HCT116 (cell line): ENCODE results near the gene ADRA2A. TPM values are rescaled to one million over a fixed set of nuclear protein-coding genes. Genes with fewer than 3 reads are reported as not detected.

Experiments
- ATAC-seq: fragments of 200-7000 bp; cut with Tn5 transposase; 2 replicates; pipeline ENCODE4 v1.9.1; 2020; ENCODE audit warnings: mild to moderate bottlenecking, moderate library complexity
- BruUV-seq: library from RNA; stranded (reverse); fragments of 400-500 nt; replicated peaks from 2 replicates; lab custom pipeline; 2021; lab: Mats Ljungman, UMichigan
- CTCF ChIA-PET: fragments of 300-600 bp; sonication (Branson Sonifier 250); formaldehyde crosslinking; loops from one replicate; lab custom pipeline; 2021; ENCODE audit warnings: antibody characterized with exemption; lab: Charles Lee
- POLR2A ChIA-PET: fragments of 300-600, 350-600 bp; sonication (Branson Sonifier 250); formaldehyde crosslinking; loops from one replicate; lab custom pipeline; 2021; ENCODE audit warnings: antibody characterized with exemption; lab: Charles Lee
- RAD21 ChIA-PET, 2 experiments: fragments of 300-600 bp; sonication (Branson Sonifier 250); formaldehyde crosslinking; loops; one replicate each; lab custom pipeline; 2023; ENCODE audit warnings: low total read pairs in 2 of 2; ENCODE audit not compliant: uncharacterized antibody in 2 of 2, unreplicated experiment in 2 of 2, low non-redundant PET in 1 of 2; lab: Charles Lee
- DNase-seq: peaks from one replicate; pipeline ENCODE4 v3.0.0-alpha.2; 2010; ENCODE audit warnings: low read depth, low spot score
- H2AFZ ChIP-seq: fragments of 200-600 bp; shearing (Covaris generic), sonication (generic); 2 replicates; pipeline ENCODE4 v1.6.1; 2017; ENCODE audit warnings: low read depth, mixed run types, mixed read lengths, antibody characterized with exemption, low read length; ENCODE audit not compliant: poor library complexity, severe bottlenecking
- H3K27ac ChIP-seq: 2 replicates; pipeline ENCODE4 v1.5.1; 2012; ENCODE audit warnings: low read depth, low read length
- H3K27me3 ChIP-seq: fragments of 200-600 bp; sonication (generic); 2 replicates; pipeline ENCODE4 v1.6.1; 2016; ENCODE audit warnings: mixed run types, low read length, mixed read lengths; ENCODE audit not compliant: insufficient read depth
- H3K36me3 ChIP-seq, 2 experiments: fragments of 200-500 bp in 1 of 2; fragments of 200-600 bp in 1 of 2; sonication (Bioruptor generic) in 1 of 2; sonication (generic) in 1 of 2; 2 replicates each; pipeline versions ENCODE4 v1.5.1 to v1.6.1; 2014 to 2016; ENCODE audit warnings: low read length in 2 of 2, inconsistent platforms in 1 of 2, mixed read lengths in 1 of 2, mixed run types in 1 of 2; ENCODE audit not compliant: insufficient read depth in 2 of 2, control insufficient read depth in 1 of 2
- H3K4me1 ChIP-seq, 2 experiments: fragments of 200-600 bp in 1 of 2; sonication (generic) in 1 of 2; 2 replicates each; pipeline versions ENCODE4 v1.5.1 to v1.6.1; 2012 to 2017; ENCODE audit warnings: low read length in 2 of 2, inconsistent platforms in 1 of 2, mild to moderate bottlenecking in 1 of 2, mixed read lengths in 1 of 2, mixed run types in 1 of 2, moderate library complexity in 1 of 2; ENCODE audit not compliant: insufficient read depth in 2 of 2, control insufficient read depth in 1 of 2
- H3K4me2 ChIP-seq: fragments of 200-600 bp; sonication (generic); 2 replicates; pipeline ENCODE4 v1.6.1; 2017; ENCODE audit warnings: mixed run types, low read length, mixed read lengths
- H3K4me3 ChIP-seq, 2 experiments: fragments of 200-600 bp in 1 of 2; sonication (generic) in 1 of 2; replicated peaks in 1 of 2; 2 replicates each; pipeline ENCODE4 v1.5.1; 2011 to 2016; ENCODE audit warnings: low read length in 2 of 2, control low read depth in 1 of 2, low read depth in 1 of 2, mild to moderate bottlenecking in 1 of 2, mixed read lengths in 1 of 2, mixed run types in 1 of 2
- H3K79me2 ChIP-seq: fragments of 200-600 bp; sonication (generic); 2 replicates; pipeline ENCODE4 v1.6.1; 2017; ENCODE audit warnings: mild to moderate bottlenecking, mixed run types, low read length, moderate library complexity, mixed read lengths; ENCODE audit not compliant: insufficient read depth
- H3K9ac ChIP-seq: fragments of 200-600 bp; sonication (generic); 2 replicates; pipeline ENCODE4 v1.6.1; 2016; ENCODE audit warnings: low read length, mixed read lengths
- H3K9me2 ChIP-seq: fragments of 200-600 bp; sonication (generic), shearing (Covaris generic); 2 replicates; pipeline ENCODE4 v1.6.1; 2017; ENCODE audit warnings: mixed run types, mild to moderate bottlenecking, moderate library complexity; ENCODE audit not compliant: insufficient read depth
- H3K9me3 ChIP-seq, 2 experiments: fragments of 200-500 bp in 1 of 2; fragments of 200-600 bp in 1 of 2; sonication (Bioruptor generic) in 1 of 2; sonication (generic) in 1 of 2; 2 replicates each; pipeline ENCODE4 v1.6.1; 2014 to 2017; ENCODE audit warnings: low read length in 2 of 2, mixed read lengths in 2 of 2, inconsistent platforms in 1 of 2, low read depth in 1 of 2, mild to moderate bottlenecking in 1 of 2, mixed run types in 1 of 2, moderate library complexity in 1 of 2; ENCODE audit not compliant: control insufficient read depth in 1 of 2, insufficient read depth in 1 of 2
- H4K20me1 ChIP-seq: fragments of 200-600 bp; sonication (generic), shearing (Covaris generic); 2 replicates; pipeline ENCODE4 v1.6.1; 2017; ENCODE audit warnings: mixed run types, mild to moderate bottlenecking, moderate library complexity; ENCODE audit not compliant: insufficient read depth
- ATF3 ChIP-seq: IDR thresholded peaks from 2 replicates; pipeline ENCODE4 v1.6.1; 2012
- CBX3 ChIP-seq: IDR thresholded peaks from 2 replicates; pipeline ENCODE4 v1.6.1; 2012; ENCODE audit warnings: low read depth
- CEBPB ChIP-seq: IDR thresholded peaks from 2 replicates; pipeline ENCODE4 v1.6.1; 2012; ENCODE audit warnings: low read depth
- EGR1 ChIP-seq: IDR thresholded peaks from 2 replicates; pipeline ENCODE4 v1.6.1; 2012; ENCODE audit warnings: low read depth
- ELF1 ChIP-seq: IDR thresholded peaks from 2 replicates; pipeline ENCODE4 v1.6.1; 2012; ENCODE audit warnings: low read depth, borderline replicate concordance
- EZH2phosphoT487 ChIP-seq: fragments of 200-600 bp; IDR thresholded peaks from 2 replicates; pipeline ENCODE4 v1.6.1; 2018; ENCODE audit warnings: antibody characterized with exemption, borderline replicate concordance
- JUND ChIP-seq: IDR thresholded peaks from 2 replicates; pipeline ENCODE4 v1.6.1; 2012
- POLR2A ChIP-seq: IDR thresholded peaks from 2 replicates; pipeline ENCODE4 v1.7.0; 2011; ENCODE audit warnings: borderline replicate concordance; ENCODE audit not compliant: insufficient read depth, insufficient read length; ENCODE audit errors: extremely low read depth
- POLR2AphosphoS5 ChIP-seq: IDR thresholded peaks from 2 replicates; pipeline ENCODE4 v1.6.1; 2011; ENCODE audit warnings: mild to moderate bottlenecking, low read depth, low read length, moderate library complexity
- RAD21 ChIP-seq: IDR thresholded peaks from 2 replicates; pipeline ENCODE4 v1.6.1; 2012; ENCODE audit warnings: low read depth, mild to moderate bottlenecking
- REST ChIP-seq: IDR thresholded peaks from 2 replicates; pipeline ENCODE4 v1.6.1; 2012; ENCODE audit warnings: low read depth
- TCF7L2 ChIP-seq: IDR thresholded peaks from 2 replicates; pipeline ENCODE4 v1.7.0; 2011; ENCODE audit warnings: borderline replicate concordance, inconsistent platforms; ENCODE audit not compliant: insufficient read depth, insufficient read length; ENCODE audit errors: extremely low read depth
- YY1 ChIP-seq: IDR thresholded peaks from 2 replicates; pipeline ENCODE4 v1.6.1; 2011; ENCODE audit warnings: low read length, low read depth, moderate library complexity, mild to moderate bottlenecking; ENCODE audit not compliant: insufficient replicate concordance; ENCODE audit errors: extremely low read depth
- ZBTB33 ChIP-seq: IDR thresholded peaks from 2 replicates; pipeline ENCODE4 v1.6.1; 2011; ENCODE audit warnings: mild to moderate bottlenecking, low read length, moderate library complexity; ENCODE audit not compliant: insufficient replicate concordance; ENCODE audit errors: extremely low read depth
- ZFX ChIP-seq: fragments of 450-650 bp; IDR thresholded peaks from 2 replicates; pipeline ENCODE4 v1.6.1; 2017
- intact Hi-C: fragments of 100-400 bp; cut with micrococcal nuclease; formaldehyde crosslinking; loops from 2 replicates; pipeline ENCODE4 v1.10.0; 2022
- total RNA-seq: library from RNA; stranded (reverse); gene quantifications from one replicate; pipeline ENCODE4 v1.2.1, GENCODE V29; 2021; ENCODE audit not compliant: unreplicated experiment

The ADRA2A gene
- total RNA-seq, 1 experiment from 2014 or later: 0.15 TPM

GRCh38 chr10:111102359-111102837, 25.6 kb downstream of the ADRA2A start:
- DNase-seq (no peak), ATAC-seq (no peak)
- Histone ChIP-seq H3K9ac (no peak overlapping the region), H3K27ac (no peak overlapping the region), H3K4me3 (no peak overlapping the region), H2AFZ (no peak overlapping the region), H4K20me1 (no peaks in the 10 kb centered on the region), H3K27me3 (peaks cover 25% of the 10 kb centered on the region), H3K4me2 (no peak overlapping the region), H3K79me2 (no peaks in the 10 kb centered on the region), H3K9me3 (no peaks in the 10 kb centered on the region), H3K36me3 (no peaks in the 10 kb centered on the region), H3K9me2 (no peaks in the 10 kb centered on the region), H3K4me1 (peaks cover 0 to 7% of the 10 kb centered on the region in 2 experiments; a peak in 2 of 4 replicates)
- RAD21 ChIA-PET: no interaction called here
- TF ChIP-seq ZFX: no peak
- BruUV-seq: no TSS peak
- POLR2A ChIA-PET: no interaction called here
- CTCF ChIA-PET: interaction anchor here (1.1 kb wide), 1 partner anchor 242 kb away, joined by 3 read pairs; no protein-coding TSS in a partner anchor
- intact Hi-C loops: no loop called here

- POLR2A ChIA-PET: no interaction called here
- H3K27ac ChIP-seq: no peak overlapping the region
- H3K27me3 ChIP-seq: peaks cover 25% of the 10 kb centered on the region
- H3K9ac ChIP-seq: no peak overlapping the region
- peaks cover 0 to 7% of the 10 kb centered on the region in 2 experiments; a peak in 2 of 4 replicates for H3K4me1 ChIP-seq
- H3K9me3 ChIP-seq: no peaks in the 10 kb centered on the region
- no peak overlapping the region for H3K4me2 ChIP-seq
- no TSS peak for BruUV-seq
- DNase-seq (no peak), ATAC-seq (no peak)
- intact Hi-C loops: no loop called here
- no peaks in the 10 kb centered on the region for H3K9me2 ChIP-seq
- no peaks in the 10 kb centered on the region for H4K20me1 ChIP-seq
- RAD21 ChIA-PET: no interaction called here
- no peak overlapping the region for H2AFZ ChIP-seq
- CTCF ChIA-PET: no interaction called here
- no peak overlapping the region for H3K4me3 ChIP-seq
- no peaks in the 10 kb centered on the region for H3K79me2 ChIP-seq
- H3K36me3 ChIP-seq: no peaks in the 10 kb centered on the region
- TF ChIP-seq POLR2AphosphoS5 (no peak), JUND (no peak), ATF3 (no peak), ELF1 (no peak), EGR1 (no peak), ZBTB33 (no peak), YY1 (no peak), POLR2A (no peak), EZH2phosphoT487 (no peak), CBX3 (no peak), RAD21 (no peak), REST (no peak), CEBPB (no peak), TCF7L2 (no peak)
Measured at GRCh38 chr10:111103196-111103840, 26.5 kb downstream of the ADRA2A start.
